ENCODE measurements around the gene KRTAP10-2.

- TF ChIP-seq, protein P1, sequence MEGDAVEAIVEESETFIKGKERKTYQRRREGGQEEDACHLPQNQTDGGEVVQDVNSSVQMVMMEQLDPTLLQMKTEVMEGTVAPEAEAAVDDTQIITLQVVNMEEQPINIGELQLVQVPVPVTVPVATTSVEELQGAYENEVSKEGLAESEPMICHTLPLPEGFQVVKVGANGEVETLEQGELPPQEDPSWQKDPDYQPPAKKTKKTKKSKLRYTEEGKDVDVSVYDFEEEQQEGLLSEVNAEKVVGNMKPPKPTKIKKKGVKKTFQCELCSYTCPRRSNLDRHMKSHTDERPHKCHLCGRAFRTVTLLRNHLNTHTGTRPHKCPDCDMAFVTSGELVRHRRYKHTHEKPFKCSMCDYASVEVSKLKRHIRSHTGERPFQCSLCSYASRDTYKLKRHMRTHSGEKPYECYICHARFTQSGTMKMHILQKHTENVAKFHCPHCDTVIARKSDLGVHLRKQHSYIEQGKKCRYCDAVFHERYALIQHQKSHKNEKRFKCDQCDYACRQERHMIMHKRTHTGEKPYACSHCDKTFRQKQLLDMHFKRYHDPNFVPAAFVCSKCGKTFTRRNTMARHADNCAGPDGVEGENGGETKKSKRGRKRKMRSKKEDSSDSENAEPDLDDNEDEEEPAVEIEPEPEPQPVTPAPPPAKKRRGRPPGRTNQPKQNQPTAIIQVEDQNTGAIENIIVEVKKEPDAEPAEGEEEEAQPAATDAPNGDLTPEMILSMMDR (conservative IDR thresholded peaks at IDR 0.05) = no peak
- no peak for TF ChIP-seq EZH2 (IDR thresholded peaks at IDR 0.05; ENCODE audit: low read depth)
Measured at GRCh38 chr21:44579833-44580144, 28.5 kb upstream of the KRTAP10-2 start.
